ENCODE results near the gene AANAT. TPM values are rescaled to one million over a fixed set of nuclear protein-coding genes. Genes with fewer than 3 reads are reported as not detected.

Gene AANAT
- polyA plus RNA-seq, 1 experiment, result not detected

DNA sequence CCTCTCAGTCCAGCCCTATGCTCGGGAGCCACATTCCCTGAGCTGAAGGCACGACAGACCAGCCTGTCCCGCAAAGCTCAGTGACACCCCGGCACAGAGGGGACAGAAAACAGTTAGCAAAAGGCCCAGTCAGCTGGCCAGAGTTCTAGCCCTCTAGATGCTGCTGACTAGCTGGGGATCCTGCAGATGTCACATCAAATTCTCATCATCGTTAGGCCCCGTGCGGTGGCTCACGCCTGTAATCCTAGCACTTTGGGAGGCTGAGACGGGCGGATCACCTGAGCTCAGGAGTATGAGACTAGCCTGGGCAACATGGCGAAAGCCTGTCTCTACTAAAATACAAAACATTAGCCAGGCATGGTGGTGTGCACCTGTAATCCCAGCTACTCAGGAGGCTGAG, 31.7 kb upstream of the AANAT start:
- Histone ChIP-seq H3K36me3 (ENCODE audit: control insufficient read depth, insufficient read depth, low read length) (no peaks in the 10 kb centered on the region), H3K4me3 (ENCODE audit: low read depth, low read length) (no peak overlapping the region), H3K27me3 (ENCODE audit: control insufficient read depth, insufficient read depth, low read length) (no peaks in the 10 kb centered on the region)
- TF ChIP-seq, protein P1, sequence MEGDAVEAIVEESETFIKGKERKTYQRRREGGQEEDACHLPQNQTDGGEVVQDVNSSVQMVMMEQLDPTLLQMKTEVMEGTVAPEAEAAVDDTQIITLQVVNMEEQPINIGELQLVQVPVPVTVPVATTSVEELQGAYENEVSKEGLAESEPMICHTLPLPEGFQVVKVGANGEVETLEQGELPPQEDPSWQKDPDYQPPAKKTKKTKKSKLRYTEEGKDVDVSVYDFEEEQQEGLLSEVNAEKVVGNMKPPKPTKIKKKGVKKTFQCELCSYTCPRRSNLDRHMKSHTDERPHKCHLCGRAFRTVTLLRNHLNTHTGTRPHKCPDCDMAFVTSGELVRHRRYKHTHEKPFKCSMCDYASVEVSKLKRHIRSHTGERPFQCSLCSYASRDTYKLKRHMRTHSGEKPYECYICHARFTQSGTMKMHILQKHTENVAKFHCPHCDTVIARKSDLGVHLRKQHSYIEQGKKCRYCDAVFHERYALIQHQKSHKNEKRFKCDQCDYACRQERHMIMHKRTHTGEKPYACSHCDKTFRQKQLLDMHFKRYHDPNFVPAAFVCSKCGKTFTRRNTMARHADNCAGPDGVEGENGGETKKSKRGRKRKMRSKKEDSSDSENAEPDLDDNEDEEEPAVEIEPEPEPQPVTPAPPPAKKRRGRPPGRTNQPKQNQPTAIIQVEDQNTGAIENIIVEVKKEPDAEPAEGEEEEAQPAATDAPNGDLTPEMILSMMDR (IDR thresholded peaks at IDR 0.05; ENCODE audit: insufficient read depth, low read depth, low read length), result no peak
- no peak for DNase-seq (ENCODE audit: low read depth)
- ChIA-PET POLR2A (no interaction called here), CTCF (interaction anchor here (1.0 to 1.8 kb wide), 4 partner anchors 9 to 38 kb away, joined by 3 to 7 read pairs (median 4); no protein-coding TSS in a partner anchor)

DNA sequence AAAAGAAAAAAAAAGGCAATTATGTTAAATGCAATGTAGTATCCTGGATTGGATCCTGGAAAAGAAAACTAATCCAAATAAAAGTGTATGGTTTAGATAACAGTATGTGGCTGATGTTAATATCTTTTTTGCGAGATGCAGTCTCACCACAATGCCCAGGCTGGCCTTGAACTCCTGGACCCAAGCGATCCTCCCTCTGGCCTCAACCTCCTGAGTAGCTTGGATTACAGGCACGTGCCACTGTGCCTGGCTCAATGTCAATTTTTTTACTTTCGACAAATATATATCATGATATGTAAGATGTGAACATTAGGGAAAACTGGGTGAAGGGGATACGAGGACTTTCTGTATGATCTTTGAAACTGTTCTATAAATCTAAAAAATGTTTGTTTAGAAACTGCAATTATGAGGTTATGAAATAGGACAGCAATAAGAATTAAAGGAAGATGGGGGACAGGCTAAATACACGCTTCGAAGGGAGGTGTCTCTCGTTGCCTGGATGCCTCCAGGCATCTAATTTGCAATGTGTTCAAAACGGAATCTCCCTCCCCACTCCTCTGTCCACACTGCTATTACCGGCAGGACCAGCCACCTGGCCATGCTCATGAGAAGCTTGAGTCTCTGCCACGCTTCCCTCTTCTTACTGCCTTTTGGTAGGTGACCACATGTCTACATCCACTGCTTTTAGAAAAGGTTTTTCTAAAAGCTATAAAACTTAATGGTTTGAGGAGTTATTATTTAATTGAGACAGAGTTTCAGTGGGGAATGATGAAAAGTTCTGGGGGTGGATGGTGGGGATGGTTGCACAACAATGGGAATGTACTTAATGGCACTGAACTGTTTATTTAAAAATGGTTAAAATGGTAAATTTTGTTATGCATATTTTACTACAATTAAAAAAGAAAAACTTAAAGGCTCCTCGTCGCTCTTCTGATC, 29.7 kb upstream of the AANAT start:
- Histone ChIP-seq H3K4me3 (ENCODE audit: low read depth, low read length) (no peak overlapping the region), H3K36me3 (ENCODE audit: control insufficient read depth, insufficient read depth, low read length) (no peaks in the 10 kb centered on the region), H3K27me3 (ENCODE audit: control insufficient read depth, insufficient read depth, low read length) (no peaks in the 10 kb centered on the region)
- ChIA-PET CTCF (interaction anchor here (2.6 kb wide), 1 partner anchor 40 kb away, joined by 9 read pairs; no protein-coding TSS in a partner anchor), POLR2A (interaction anchor here (0.6 kb wide), 1 partner anchor 84 kb away, joined by 3 read pairs; the partner anchor contains the start of gene PRPSAP1)
- TF ChIP-seq, protein P1 (IDR thresholded peaks at IDR 0.05; ENCODE audit: insufficient read depth, low read depth, low read length), result no peak
- no peak for DNase-seq (ENCODE audit: low read depth)

DNA sequence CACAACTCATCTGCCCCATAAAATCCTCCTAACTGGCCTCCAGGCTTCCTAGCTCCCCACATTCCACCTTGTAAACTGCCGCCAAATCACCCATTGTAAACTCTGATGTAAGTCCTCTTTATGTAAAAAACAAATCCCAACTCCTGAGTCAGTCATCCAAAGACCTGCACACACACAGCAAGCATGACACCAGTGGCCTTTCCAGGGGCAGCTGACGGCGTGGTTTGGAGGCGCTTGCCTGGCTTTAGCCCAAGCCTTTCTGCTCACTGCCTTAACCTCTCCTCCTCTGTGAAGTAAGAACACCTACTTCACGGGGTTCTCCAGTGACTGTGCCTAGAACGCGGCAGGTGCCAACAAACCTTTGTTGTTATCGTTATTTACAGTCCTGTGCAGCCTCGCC, 28.5 kb upstream of the AANAT start:
- POLR2A ChIA-PET, result no interaction called here
- Histone ChIP-seq H3K27me3 (ENCODE audit: control insufficient read depth, insufficient read depth, low read length) (no peaks in the 10 kb centered on the region), H3K36me3 (ENCODE audit: control insufficient read depth, insufficient read depth, low read length) (no peaks in the 10 kb centered on the region), H3K4me3 (ENCODE audit: low read depth, low read length) (no peak overlapping the region)
- TF ChIP-seq, protein P1 (IDR thresholded peaks at IDR 0.05; ENCODE audit: insufficient read depth, low read depth, low read length), result no peak
- DNase-seq (ENCODE audit: low read depth), result no peak
- CTCF ChIA-PET, result interaction anchor here (0.5 to 2.6 kb wide), 3 partner anchors 21 to 87 kb away, joined by 3 to 9 read pairs (median 3); no protein-coding TSS in a partner anchor

DNA sequence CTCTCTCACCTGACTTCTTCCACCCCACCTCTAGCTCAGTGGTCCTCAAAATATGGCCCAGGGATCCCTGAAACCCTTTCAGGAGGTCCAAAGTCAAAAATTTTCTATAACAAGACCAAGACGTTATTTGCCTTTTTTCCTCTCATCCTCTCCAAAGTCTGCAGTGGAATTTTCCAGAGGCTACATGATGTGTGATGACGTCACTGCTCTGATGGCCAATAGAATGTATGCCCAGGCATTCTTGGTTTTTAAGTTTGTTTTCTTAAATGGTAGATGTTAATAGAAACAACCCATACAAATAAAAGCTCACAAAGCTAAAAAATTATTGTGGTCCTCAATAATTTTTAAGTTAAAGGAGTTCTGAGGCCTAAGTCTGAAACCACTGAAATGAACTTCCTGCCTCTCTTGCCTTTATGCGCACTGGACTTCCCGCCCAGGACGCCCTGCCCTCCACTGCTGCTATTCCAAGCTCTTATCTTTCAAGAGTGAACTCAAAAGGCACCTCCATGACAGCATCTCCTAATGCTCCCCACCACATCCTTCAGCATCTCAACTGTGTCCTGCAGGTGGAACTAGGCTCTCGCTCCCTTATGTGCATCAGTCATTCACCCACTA, 28.0 kb upstream of the AANAT start:
- CTCF ChIA-PET, result interaction anchor here (0.8 kb wide), 1 partner anchor 20 kb away, joined by 3 read pairs; no protein-coding TSS in a partner anchor

More for the DNA sequence above, 28.0 kb upstream of the AANAT start:
- TF ChIP-seq, protein P1 (IDR thresholded peaks at IDR 0.05; ENCODE audit: insufficient read depth, low read depth, low read length), result no peak
- POLR2A ChIA-PET, result no interaction called here
- DNase-seq (ENCODE audit: low read depth), result no peak
- no peak overlapping the region for H3K4me3 ChIP-seq (ENCODE audit: low read depth, low read length)
- no peaks in the 10 kb centered on the region for H3K27me3 ChIP-seq (ENCODE audit: control insufficient read depth, insufficient read depth, low read length)
- H3K36me3 ChIP-seq (ENCODE audit: control insufficient read depth, insufficient read depth, low read length), result no peaks in the 10 kb centered on the region

Measured in BJ (cell line).